Measurements from ENCODE around the gene ANK3.

Gene ANK3

GRCh38 chr10:59985639-59986038 lies 404.0 kb downstream of the ANK3 start:
- no peaks in the 10 kb centered on the region for H3K79me2 ChIP-seq (ENCODE audit: low read length)

DNA sequence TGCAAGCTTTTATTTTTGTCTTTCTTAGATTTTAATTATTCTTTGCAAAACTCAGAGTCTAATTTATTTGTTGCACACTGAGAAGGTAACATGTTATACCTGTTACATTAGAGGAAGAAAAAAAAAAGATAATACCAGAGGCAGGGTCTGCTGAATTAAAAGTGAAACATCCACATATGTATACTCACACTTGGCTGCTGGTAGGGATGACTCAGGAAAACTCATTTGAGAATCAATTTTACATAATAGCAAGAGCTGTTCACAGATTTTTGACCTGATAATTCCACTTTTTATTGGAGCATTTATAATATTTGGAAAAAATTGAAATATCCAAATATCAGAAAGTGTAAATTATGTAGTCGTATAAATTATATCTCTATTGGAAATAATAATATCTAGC lies 405.3 kb downstream of the ANK3 start:
- Histone ChIP-seq H3K9ac (ENCODE audit: low read length) (no peak overlapping the region), H3K27ac (ENCODE audit: low read length) (no peak overlapping the region), H3F3A (ENCODE audit: insufficient read depth, low read length) (no peaks in the 10 kb centered on the region), H3K4me3 (ENCODE audit: low read length) (no peak overlapping the region), H4K20me1 (ENCODE audit: insufficient read depth, low read length) (no peaks in the 10 kb centered on the region), H3K9me2 (replicated peaks; ENCODE audit: insufficient read depth, low read length) (no peaks in the 10 kb centered on the region), H3K79me2 (ENCODE audit: low read length) (no peaks in the 10 kb centered on the region), H3K36me3 (replicated peaks; ENCODE audit: insufficient read depth, low read length) (no peaks in the 10 kb centered on the region), H3K4me2 (ENCODE audit: low read depth, low read length) (no peak overlapping the region), H3K27me3 (replicated peaks; ENCODE audit: insufficient read depth, low read length) (no peaks in the 10 kb centered on the region), H3K9me3 (replicated peaks; ENCODE audit: insufficient read depth, low read length) (no peaks in the 10 kb centered on the region), H3K4me1 (ENCODE audit: low read length) (no peaks in the 10 kb centered on the region), H2AFZ (ENCODE audit: low read length) (no peak overlapping the region)
- no peak for DNase-seq
- TF ChIP-seq, protein P1, sequence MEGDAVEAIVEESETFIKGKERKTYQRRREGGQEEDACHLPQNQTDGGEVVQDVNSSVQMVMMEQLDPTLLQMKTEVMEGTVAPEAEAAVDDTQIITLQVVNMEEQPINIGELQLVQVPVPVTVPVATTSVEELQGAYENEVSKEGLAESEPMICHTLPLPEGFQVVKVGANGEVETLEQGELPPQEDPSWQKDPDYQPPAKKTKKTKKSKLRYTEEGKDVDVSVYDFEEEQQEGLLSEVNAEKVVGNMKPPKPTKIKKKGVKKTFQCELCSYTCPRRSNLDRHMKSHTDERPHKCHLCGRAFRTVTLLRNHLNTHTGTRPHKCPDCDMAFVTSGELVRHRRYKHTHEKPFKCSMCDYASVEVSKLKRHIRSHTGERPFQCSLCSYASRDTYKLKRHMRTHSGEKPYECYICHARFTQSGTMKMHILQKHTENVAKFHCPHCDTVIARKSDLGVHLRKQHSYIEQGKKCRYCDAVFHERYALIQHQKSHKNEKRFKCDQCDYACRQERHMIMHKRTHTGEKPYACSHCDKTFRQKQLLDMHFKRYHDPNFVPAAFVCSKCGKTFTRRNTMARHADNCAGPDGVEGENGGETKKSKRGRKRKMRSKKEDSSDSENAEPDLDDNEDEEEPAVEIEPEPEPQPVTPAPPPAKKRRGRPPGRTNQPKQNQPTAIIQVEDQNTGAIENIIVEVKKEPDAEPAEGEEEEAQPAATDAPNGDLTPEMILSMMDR (IDR thresholded peaks at IDR 0.05; ENCODE audit: low read length), result no peak
- TF ChIP-seq EZH2 (optimal IDR thresholded peaks at IDR 0.05; ENCODE audit: low read depth, low read length) (no peak), EZH2phosphoT487 (IDR thresholded peaks at IDR 0.05; ENCODE audit: low read length) (no peak)

More at GRCh38 chr10:59985639-59986038, 404.0 kb downstream of the ANK3 start:
- Histone ChIP-seq H3K27me3 (replicated peaks; ENCODE audit: insufficient read depth, low read length) (no peaks in the 10 kb centered on the region), H3K9ac (ENCODE audit: low read length) (no peak overlapping the region), H3F3A (ENCODE audit: insufficient read depth, low read length) (no peaks in the 10 kb centered on the region), H3K27ac (ENCODE audit: low read length) (no peak overlapping the region), H3K4me1 (ENCODE audit: low read length) (no peaks in the 10 kb centered on the region), H3K4me3 (ENCODE audit: low read length) (no peak overlapping the region), H4K20me1 (ENCODE audit: insufficient read depth, low read length) (no peaks in the 10 kb centered on the region), H3K9me3 (replicated peaks; ENCODE audit: insufficient read depth, low read length) (no peaks in the 10 kb centered on the region), H3K4me2 (ENCODE audit: low read depth, low read length) (no peak overlapping the region), H2AFZ (ENCODE audit: low read length) (no peak overlapping the region), H3K36me3 (replicated peaks; ENCODE audit: insufficient read depth, low read length) (no peaks in the 10 kb centered on the region), H3K9me2 (replicated peaks; ENCODE audit: insufficient read depth, low read length) (no peaks in the 10 kb centered on the region)
- TF ChIP-seq, protein P1 (IDR thresholded peaks at IDR 0.05; ENCODE audit: low read length), result no peak
- TF ChIP-seq EZH2 (optimal IDR thresholded peaks at IDR 0.05; ENCODE audit: low read depth, low read length), result no peak
- TF ChIP-seq EZH2phosphoT487 (IDR thresholded peaks at IDR 0.05; ENCODE audit: low read length), result no peak
- DNase-seq, result no peak

DNA sequence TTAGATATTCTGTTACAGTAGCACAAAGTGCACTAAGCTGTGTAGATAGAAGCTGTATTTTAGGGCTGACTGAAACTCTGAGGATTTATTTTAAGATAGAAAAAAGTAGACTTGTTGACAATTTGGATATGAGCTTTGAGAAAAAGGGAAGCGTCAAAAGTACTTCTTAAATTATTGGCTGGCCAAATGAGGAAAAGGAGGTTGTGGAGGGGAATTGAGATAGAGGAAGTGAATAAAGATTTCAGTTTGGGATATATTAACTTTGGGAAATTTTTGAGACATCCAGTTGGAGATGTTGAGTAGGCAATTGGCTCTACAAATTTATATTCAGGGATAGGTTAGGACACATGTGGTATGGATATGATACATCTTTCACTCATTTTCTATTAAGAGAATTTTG lies 409.3 kb downstream of the ANK3 start:
- no peak overlapping the region for H3K4me2 ChIP-seq (ENCODE audit: low read depth, low read length)
- H2AFZ ChIP-seq (ENCODE audit: low read length), result no peak overlapping the region
- no peaks in the 10 kb centered on the region for H3K4me1 ChIP-seq (ENCODE audit: low read length)
- no peaks in the 10 kb centered on the region for H3K36me3 ChIP-seq (replicated peaks; ENCODE audit: insufficient read depth, low read length)
- no peak overlapping the region for H3K9ac ChIP-seq (ENCODE audit: low read length)
- no peaks in the 10 kb centered on the region for H3K9me2 ChIP-seq (replicated peaks; ENCODE audit: insufficient read depth, low read length)
- no peak for TF ChIP-seq EZH2 (optimal IDR thresholded peaks at IDR 0.05; ENCODE audit: low read depth, low read length)
- TF ChIP-seq EZH2phosphoT487 (IDR thresholded peaks at IDR 0.05; ENCODE audit: low read length), result no peak
- TF ChIP-seq, protein P1 (IDR thresholded peaks at IDR 0.05; ENCODE audit: low read length), result no peak
- DNase-seq, result no peak
- no peaks in the 10 kb centered on the region for H4K20me1 ChIP-seq (ENCODE audit: insufficient read depth, low read length)
- no peaks in the 10 kb centered on the region for H3F3A ChIP-seq (ENCODE audit: insufficient read depth, low read length)
- H3K27ac ChIP-seq (ENCODE audit: low read length), result no peak overlapping the region
- no peaks in the 10 kb centered on the region for H3K79me2 ChIP-seq (ENCODE audit: low read length)
- no peaks in the 10 kb centered on the region for H3K9me3 ChIP-seq (replicated peaks; ENCODE audit: insufficient read depth, low read length)
- no peaks in the 10 kb centered on the region for H3K27me3 ChIP-seq (replicated peaks; ENCODE audit: insufficient read depth, low read length)
- no peak overlapping the region for H3K4me3 ChIP-seq (ENCODE audit: low read length)

All from MM.1S (cell line).